ENCODE measurements around the gene PPIL3.
"Not testable (repeated sequence)": the region's sequence is repeated elsewhere in the genome, so short reads cannot be mapped to it uniquely, and the experiment has no call there.

- TF ChIP-seq CTCF (IDR thresholded peaks at IDR 0.05); POLR2AphosphoS5 (IDR thresholded peaks at IDR 0.05; ENCODE audit: insufficient read depth in 1 of 2, low read depth in 1 of 2): not testable (repeated sequence)
Observed at GRCh38 chr2:200881715-200882249, 7.1 kb downstream of the PPIL3 start.

Measured in vagina (tissue), 2 donors.